GM12892 (cell line): ENCODE data around the gene SLC4A7.

Experiments used
- DNase-seq: peaks from one replicate; pipeline ENCODE4 v3.0.0; 2011; ENCODE audit not compliant: insufficient read length
- FAIRE-seq: peaks from 2 replicates; lab custom pipeline; 2011; peaks lifted over from hg19 to GRCh38; lab: Jason Lieb, UNC
- POLR2A ChIP-seq: IDR thresholded peaks from 2 replicates; pipeline ENCODE4 v1.6.1; 2011; ENCODE audit warnings: low read depth, low read length, control low read depth
- POLR2AphosphoS5 ChIP-seq: IDR thresholded peaks from 2 replicates; pipeline ENCODE4 v1.6.1; 2011; ENCODE audit warnings: low read depth, low read length, control low read depth
- TAF1 ChIP-seq: IDR thresholded peaks from 2 replicates; pipeline ENCODE4 v1.6.1; 2011; ENCODE audit warnings: low read depth, mild to moderate bottlenecking, control low read depth, low read length, borderline replicate concordance

SLC4A7 gene

DNA sequence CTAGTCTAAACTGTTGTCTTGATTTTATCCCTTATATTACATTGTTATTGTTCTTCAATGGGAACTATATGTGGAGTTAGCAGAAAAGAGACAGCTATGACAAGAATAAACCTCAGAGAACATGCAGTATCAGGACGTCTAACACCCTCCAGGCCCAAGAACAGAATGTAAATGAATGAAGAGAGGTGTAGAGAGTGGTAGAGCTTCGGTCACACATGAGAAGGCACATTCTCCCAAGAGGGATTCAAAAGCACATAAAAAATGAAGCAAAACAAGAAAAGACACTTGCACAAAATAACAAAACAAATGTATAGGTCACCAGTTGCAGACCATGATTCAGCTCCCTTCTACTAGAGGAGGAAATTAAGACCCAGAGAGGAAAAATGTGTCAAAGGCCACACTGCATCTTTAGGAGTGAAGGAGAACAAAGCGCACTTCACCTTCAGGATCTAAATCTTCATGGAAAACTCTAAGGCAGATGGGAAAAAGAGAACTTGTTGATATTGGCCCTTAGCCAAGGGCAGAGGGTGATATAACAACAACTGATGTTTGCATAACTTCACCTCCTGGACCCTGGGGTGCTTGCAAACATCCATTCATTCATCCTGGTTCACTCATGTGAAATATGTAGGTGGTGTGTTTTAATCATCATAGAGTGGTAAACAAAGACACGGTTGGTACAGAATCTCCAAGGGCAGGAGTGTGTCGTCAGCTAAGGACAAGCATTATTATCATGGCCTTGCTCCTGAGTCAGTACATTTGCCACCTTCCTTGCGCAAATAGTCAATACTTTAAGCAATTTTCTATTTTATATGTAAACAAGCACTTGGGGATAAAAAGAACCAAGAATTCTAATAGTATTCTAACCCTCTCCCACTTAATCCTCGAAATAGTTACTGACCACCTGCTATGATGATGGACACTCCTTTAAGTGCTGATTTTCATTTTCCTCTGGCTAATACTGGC lies 123.8 kb downstream of the SLC4A7 start:
- DNase-seq (no peak), FAIRE-seq (no peak)
- TF ChIP-seq POLR2AphosphoS5 (no peak), TAF1 (no peak), POLR2A (no peak)

DNA sequence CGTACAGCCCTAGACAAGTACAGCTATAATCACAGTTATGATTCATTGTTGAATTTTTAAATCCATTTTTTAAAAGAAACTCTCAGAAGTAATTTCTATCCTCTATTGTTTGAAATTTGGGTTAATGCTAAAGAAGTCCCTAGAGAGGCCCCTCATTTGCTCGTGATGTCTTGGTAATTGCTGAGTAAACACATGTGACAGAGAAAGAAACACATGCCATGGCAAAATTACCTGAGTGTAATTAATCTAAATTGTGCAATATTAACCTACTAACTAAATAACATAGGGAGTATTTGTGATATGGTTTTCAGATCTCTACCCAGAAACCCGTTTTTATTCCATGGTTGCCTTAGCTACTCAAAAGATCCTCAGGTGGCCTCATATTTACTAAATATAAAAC lies 125.8 kb downstream of the SLC4A7 start:
- DNase-seq: no peak
- no peak for FAIRE-seq
- no peak for TF ChIP-seq POLR2A

DNA sequence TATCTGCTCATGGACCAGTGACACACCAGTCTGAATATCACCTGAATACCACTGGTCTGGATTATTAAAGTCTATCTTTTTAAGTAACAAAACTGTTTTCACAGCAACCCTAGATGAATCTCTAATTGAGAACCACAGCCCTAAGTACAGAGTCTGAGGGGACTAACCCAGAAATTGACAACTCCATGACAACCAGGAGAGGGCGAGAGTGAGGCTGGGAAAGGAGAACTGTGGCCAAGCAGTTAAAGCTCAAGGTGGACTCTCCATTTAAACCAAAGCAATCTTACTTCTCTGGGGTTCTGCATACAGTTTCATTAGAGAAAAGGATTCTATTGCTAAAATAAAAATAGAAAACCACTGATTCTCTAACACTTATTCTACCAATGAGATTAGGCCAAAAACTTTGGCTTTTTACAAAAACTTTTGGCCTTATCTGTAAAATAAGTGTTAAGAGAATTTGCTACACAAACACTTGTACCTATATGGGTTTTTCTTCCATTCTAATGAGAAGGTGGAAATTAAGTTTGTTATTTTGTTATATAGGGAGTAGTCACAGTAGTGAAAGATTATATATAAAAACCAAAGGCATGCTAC lies 126.4 kb downstream of the SLC4A7 start:
- peak; percentile 67 for FAIRE-seq

DNA sequence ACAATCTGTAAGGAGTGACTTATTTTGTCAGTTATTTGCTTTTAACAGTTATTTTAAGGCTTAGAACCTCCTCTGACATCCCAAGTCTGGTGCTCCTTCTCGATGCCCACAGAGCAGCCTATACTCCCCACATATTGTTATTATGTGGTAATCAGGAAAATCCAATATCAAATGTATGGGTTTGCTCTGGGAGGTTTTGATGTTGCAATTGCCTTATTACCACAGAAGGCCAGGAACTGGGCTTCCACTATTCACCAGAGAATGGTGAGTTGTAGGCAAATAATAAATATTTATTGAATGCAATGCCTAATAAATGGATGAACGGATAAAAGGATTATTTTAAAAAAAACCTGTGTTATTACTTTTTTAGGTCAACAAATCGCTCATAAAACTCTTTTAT lies 127.2 kb downstream of the SLC4A7 start:
- no peak for FAIRE-seq

More for the DNA sequence above, 126.4 kb downstream of the SLC4A7 start:
- no peak for TF ChIP-seq TAF1
- no peak for DNase-seq

DNA sequence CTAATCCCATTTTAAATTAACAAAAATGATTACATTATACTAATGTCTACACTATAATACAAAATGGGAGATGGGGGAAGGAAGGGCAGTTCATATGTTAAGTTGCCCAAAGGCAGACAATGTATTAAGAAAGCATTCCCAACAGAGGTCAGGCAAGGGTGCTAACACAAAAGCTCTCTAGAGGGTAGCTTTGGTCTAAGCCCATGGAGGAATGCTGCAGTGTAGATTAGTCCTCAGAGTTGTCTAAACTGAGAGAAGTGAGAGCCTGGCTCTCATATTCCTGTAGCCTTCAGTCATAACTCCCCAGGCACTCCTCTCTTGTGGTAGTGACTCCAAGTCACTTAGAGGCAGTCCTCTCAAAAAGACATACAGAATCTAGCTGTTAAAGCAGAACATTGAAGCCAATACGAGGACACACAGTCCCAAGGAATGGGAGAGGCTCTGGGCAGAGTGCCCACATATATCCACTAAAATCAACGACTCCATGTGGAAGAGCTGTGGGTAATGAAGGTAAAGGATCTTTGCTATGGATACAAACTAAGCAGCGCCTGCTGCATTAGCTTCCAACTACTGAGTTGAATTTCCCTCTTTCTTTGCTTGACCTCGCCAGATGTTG lies 129.5 kb downstream of the SLC4A7 start:
- DNase-seq (no peak), FAIRE-seq (no peak)
- no peak for TF ChIP-seq POLR2AphosphoS5
- no peak for TF ChIP-seq POLR2A
- TF ChIP-seq TAF1: no peak

More for the DNA sequence above, 127.2 kb downstream of the SLC4A7 start:
- no peak for DNase-seq
- TF ChIP-seq POLR2AphosphoS5 (no peak), POLR2A (no peak), TAF1 (no peak)

DNA sequence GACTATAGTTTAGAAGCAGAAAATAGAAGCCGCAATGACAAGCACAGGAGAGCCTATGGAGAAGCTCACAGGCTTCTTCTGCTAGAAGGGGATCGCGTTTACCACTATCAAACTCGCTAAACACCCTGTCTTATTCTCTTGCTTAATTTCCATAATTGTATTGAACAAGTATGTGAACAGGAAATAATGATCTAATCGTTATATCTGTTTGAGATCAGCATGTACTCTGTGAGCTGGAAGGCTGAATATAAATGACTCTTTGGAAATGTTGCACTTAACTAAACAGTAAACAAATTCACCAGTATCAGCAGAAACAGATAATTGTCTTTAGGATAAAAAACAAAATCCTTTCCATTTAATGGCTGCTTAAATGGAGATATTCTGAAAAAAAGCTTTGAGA lies 130.0 kb downstream of the SLC4A7 start:
- DNase-seq: no peak

DNA sequence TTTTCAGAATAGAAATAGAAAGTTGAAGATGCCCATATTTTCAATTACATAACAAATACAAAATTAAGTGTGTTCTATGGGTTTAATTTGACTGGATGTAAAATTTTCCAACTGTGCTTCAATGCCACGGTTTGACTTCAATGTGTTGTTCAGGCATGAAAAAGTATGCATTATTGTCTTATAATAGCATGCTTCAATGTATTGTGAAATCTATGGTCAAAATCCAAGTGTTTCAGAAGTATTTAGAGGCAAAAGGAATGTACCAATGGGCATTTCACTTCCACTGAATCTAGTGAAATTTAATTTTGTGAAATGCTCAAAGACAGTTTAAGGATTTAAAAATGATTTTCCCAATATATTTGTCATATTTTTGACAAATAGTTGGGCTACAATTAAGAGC lies 131.0 kb downstream of the SLC4A7 start:
- TF ChIP-seq POLR2A (no peak), POLR2AphosphoS5 (no peak), TAF1 (no peak)
- no peak for FAIRE-seq
- DNase-seq: no peak

More for the DNA sequence above, 130.0 kb downstream of the SLC4A7 start:
- no peak for FAIRE-seq
- TF ChIP-seq POLR2AphosphoS5 (no peak), POLR2A (no peak), TAF1 (no peak)

DNA sequence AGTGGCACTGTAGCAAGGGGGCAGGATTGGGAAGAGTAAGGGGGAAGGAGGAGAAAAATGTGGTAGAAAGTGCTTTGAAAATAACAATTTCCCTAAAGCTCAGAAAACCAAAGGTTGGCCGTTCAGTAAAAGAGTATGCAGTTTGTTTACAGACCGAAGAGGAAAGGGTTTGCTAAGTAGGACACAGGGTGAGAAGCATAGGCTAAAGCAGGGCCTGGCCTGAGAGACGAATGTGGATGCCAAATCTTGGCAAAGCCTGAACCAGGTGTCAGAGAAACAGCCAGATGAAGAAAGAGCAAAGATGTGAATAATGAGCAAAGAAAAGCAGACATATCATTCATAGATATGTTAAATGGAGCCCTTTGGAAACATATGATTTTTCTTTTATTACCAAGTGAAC lies 132.1 kb downstream of the SLC4A7 start:
- FAIRE-seq (no peak), DNase-seq (no peak)
- TF ChIP-seq TAF1: no peak

DNA sequence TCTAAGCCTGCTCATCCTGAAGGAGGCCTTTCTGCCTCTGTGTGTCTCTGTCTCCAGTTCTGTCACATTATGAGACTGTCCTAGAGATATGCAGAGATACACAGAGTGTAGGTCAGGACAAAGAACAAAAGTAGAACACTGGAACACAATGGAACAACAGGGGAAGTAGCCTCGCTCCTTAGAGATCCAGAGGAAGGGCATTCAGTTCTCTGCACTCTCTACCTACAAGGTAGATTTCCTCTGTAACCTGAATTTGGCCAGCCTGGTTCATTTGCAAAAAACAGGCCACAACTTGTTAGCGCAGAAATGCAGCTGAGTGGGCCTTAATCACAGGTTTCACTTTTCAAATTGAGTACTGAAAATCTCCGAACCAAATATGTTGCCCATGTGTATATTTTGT lies 134.4 kb downstream of the SLC4A7 start:
- FAIRE-seq: no peak
- TF ChIP-seq POLR2AphosphoS5 (no peak), TAF1 (no peak), POLR2A (no peak)

DNA sequence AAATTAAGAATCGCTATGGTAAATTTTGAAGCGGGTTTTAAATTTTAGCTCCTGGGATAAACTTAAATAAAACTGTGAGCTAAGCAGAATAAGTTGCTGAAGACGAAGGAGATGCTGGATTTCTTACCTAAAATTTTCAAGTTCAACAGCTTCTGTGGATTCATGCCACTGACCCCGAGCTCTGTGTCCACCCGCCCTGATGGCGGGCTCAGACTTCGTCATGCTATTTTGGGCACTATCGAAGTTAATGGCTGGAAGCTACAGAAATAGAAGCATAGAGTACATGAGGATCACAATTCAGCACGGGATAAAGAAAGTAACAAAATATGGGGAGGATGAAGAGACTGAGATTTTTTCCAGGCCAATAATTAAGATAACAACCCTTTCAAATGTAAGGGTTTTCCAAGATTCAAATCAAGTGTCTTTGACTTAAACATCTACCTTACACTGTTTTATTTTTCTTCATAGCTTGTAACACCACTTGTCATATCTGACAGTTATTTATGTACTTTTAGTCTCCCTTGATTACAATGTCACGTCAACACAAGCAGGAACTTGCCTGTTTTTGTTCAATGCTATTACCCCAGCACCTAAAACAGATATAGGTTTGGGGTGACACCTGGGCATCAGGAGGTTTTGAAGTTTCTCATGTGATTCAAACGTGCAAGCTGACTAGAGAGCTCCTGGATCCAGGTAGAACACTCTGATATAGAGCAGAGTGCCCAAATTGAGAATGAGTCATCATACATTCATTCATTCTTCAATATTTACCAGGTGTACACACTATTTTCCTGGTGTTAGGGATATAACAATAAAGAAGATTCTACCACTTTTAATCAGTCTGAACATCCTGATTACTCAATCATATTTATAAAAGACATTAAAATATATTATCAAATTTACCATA lies 138.0 kb downstream of the SLC4A7 start:
- no peak for FAIRE-seq

More for the DNA sequence above, 134.4 kb downstream of the SLC4A7 start:
- no peak for DNase-seq

DNA sequence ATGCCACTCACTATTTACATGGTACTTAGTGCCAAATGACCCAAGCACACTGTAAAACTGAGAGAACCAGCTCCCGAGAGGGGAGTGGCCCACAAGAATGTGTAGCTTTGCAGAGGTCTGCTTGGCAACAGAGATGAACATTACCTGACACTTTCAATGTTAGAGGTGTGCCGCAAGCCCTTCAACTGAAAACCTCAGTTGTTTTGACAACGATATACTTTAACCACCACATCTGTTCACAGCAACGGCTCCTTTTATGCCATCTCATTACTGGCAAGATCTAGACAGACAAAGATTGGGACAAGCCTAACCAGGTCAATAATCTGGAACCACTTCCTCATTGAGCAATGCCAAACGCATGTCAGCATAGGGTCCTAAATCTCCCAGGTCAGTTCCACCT lies 138.7 kb downstream of the SLC4A7 start:
- FAIRE-seq (no peak), DNase-seq (no peak)
- TF ChIP-seq TAF1 (no peak), POLR2AphosphoS5 (no peak), POLR2A (no peak)

More for the DNA sequence above, 138.0 kb downstream of the SLC4A7 start:
- no peak for TF ChIP-seq TAF1
- no peak for TF ChIP-seq POLR2A
- TF ChIP-seq POLR2AphosphoS5: no peak
- no peak for DNase-seq
